ENCODE measurements around the gene CD300LG.

CD300LG gene

GRCh38 chr17:43816336-43817320 lies 30.3 kb upstream of the CD300LG start:
- no peak for DNase-seq (ENCODE audit: low spot score in 2 of 2)
- no peaks in the 10 kb centered on the region for H3K4me1 Mint-ChIP-seq
- H3K27ac Mint-ChIP-seq: no peak overlapping the region

GRCh38 chr17:43817826-43818225 lies 29.1 kb upstream of the CD300LG start:
- DNase-seq (ENCODE audit: low spot score in 2 of 2) (no peak), ATAC-seq (ENCODE audit: low read depth) (no peak)
- peaks cover 11% of the 10 kb centered on the region for H3K27me3 Mint-ChIP-seq
- H3K36me3 Mint-ChIP-seq: no peaks in the 10 kb centered on the region
- no peaks in the 10 kb centered on the region for H3K9me3 Mint-ChIP-seq
- H3K4me1 Mint-ChIP-seq: no peaks in the 10 kb centered on the region
- H3K4me3 Mint-ChIP-seq: no peak overlapping the region
- no peak overlapping the region for H3K27ac Mint-ChIP-seq

More at GRCh38 chr17:43816336-43817320, 30.3 kb upstream of the CD300LG start:
- no peak overlapping the region for H3K4me3 Mint-ChIP-seq
- no peaks in the 10 kb centered on the region for H3K36me3 Mint-ChIP-seq
- H3K27me3 Mint-ChIP-seq: peaks cover 14% of the 10 kb centered on the region
- H3K9me3 Mint-ChIP-seq: no peaks in the 10 kb centered on the region
- no peak for ATAC-seq (ENCODE audit: low read depth)

GRCh38 chr17:43818966-43819365 lies 28.0 kb upstream of the CD300LG start:
- H3K4me3 Mint-ChIP-seq: no peak overlapping the region

GRCh38 chr17:43820759-43821158 lies 26.2 kb upstream of the CD300LG start:
- Mint-ChIP-seq H3K4me3 (no peak overlapping the region), H3K27me3 (peaks cover 7% of the 10 kb centered on the region), H3K27ac (no peak overlapping the region), H3K36me3 (no peaks in the 10 kb centered on the region), H3K4me1 (no peaks in the 10 kb centered on the region), H3K9me3 (no peaks in the 10 kb centered on the region)
- no peak for DNase-seq (ENCODE audit: low spot score in 2 of 2)
- no peak for ATAC-seq (ENCODE audit: low read depth)

More at GRCh38 chr17:43818966-43819365, 28.0 kb upstream of the CD300LG start:
- no peak for ATAC-seq (ENCODE audit: low read depth)
- Mint-ChIP-seq H3K27ac (no peak overlapping the region), H3K36me3 (no peaks in the 10 kb centered on the region), H3K4me1 (no peaks in the 10 kb centered on the region), H3K27me3 (peaks cover 7% of the 10 kb centered on the region), H3K9me3 (no peaks in the 10 kb centered on the region)
- DNase-seq (ENCODE audit: low spot score in 2 of 2): no peak

GRCh38 chr17:43822570-43823190 lies 24.3 kb upstream of the CD300LG start:
- H3K4me1 Mint-ChIP-seq: no peaks in the 10 kb centered on the region
- ATAC-seq (ENCODE audit: low read depth) (no peak), DNase-seq (ENCODE audit: low spot score in 2 of 2) (no peak)
- no peaks in the 10 kb centered on the region for H3K36me3 Mint-ChIP-seq
- H3K4me3 Mint-ChIP-seq: no peak overlapping the region
- no peaks in the 10 kb centered on the region for H3K9me3 Mint-ChIP-seq
- H3K27ac Mint-ChIP-seq: no peak overlapping the region
- H3K27me3 Mint-ChIP-seq: peaks cover 4% of the 10 kb centered on the region

- no peaks in the 10 kb centered on the region for H3K36me3 Mint-ChIP-seq
- no peak overlapping the region for H3K4me3 Mint-ChIP-seq
- ATAC-seq (ENCODE audit: low read depth) (no peak), DNase-seq (ENCODE audit: low spot score in 2 of 2) (no peak)
- no peaks in the 10 kb centered on the region for H3K9me3 Mint-ChIP-seq
- H3K4me1 Mint-ChIP-seq: no peaks in the 10 kb centered on the region
- peaks cover 2% of the 10 kb centered on the region for H3K27me3 Mint-ChIP-seq
- H3K27ac Mint-ChIP-seq: no peak overlapping the region
Observed at GRCh38 chr17:43823350-43824084, 23.5 kb upstream of the CD300LG start.

GRCh38 chr17:43825567-43825966 lies 21.4 kb upstream of the CD300LG start:
- DNase-seq (ENCODE audit: low spot score in 2 of 2) (no peak), ATAC-seq (ENCODE audit: low read depth) (no peak)
- Mint-ChIP-seq H3K9me3 (no peaks in the 10 kb centered on the region), H3K4me1 (no peaks in the 10 kb centered on the region), H3K27ac (no peak overlapping the region), H3K27me3 (peaks cover 2% of the 10 kb centered on the region), H3K4me3 (no peak overlapping the region), H3K36me3 (no peaks in the 10 kb centered on the region)

GRCh38 chr17:43826206-43826605 lies 20.8 kb upstream of the CD300LG start:
- Mint-ChIP-seq H3K27ac (no peak overlapping the region), H3K27me3 (peaks cover 5% of the 10 kb centered on the region), H3K36me3 (no peaks in the 10 kb centered on the region), H3K4me1 (no peaks in the 10 kb centered on the region), H3K9me3 (no peaks in the 10 kb centered on the region), H3K4me3 (no peak overlapping the region)
- DNase-seq (ENCODE audit: low spot score in 2 of 2) (no peak), ATAC-seq (ENCODE audit: low read depth) (no peak)

- no peaks in the 10 kb centered on the region for H3K36me3 Mint-ChIP-seq
- no peak overlapping the region for H3K27ac Mint-ChIP-seq
- no peak overlapping the region for H3K4me3 Mint-ChIP-seq
- ATAC-seq (ENCODE audit: low read depth) (no peak), DNase-seq (ENCODE audit: low spot score in 2 of 2) (no peak)
- H3K27me3 Mint-ChIP-seq: peaks cover 11% of the 10 kb centered on the region
- H3K4me1 Mint-ChIP-seq: peaks cover 3% of the 10 kb centered on the region
- no peaks in the 10 kb centered on the region for H3K9me3 Mint-ChIP-seq
Observed at GRCh38 chr17:43827596-43827995, 19.4 kb upstream of the CD300LG start.

- H3K27ac Mint-ChIP-seq: no peak overlapping the region
- DNase-seq (ENCODE audit: low spot score in 2 of 2): no peak
- no peak overlapping the region for H3K4me3 Mint-ChIP-seq
- H3K9me3 Mint-ChIP-seq: no peaks in the 10 kb centered on the region
- peaks cover 9% of the 10 kb centered on the region for H3K4me1 Mint-ChIP-seq
- no peak for ATAC-seq (ENCODE audit: low read depth)
- H3K27me3 Mint-ChIP-seq: peaks cover 22% of the 10 kb centered on the region
- H3K36me3 Mint-ChIP-seq: no peaks in the 10 kb centered on the region
Observed at GRCh38 chr17:43829738-43830137, 17.2 kb upstream of the CD300LG start.

- H3K4me3 Mint-ChIP-seq: peak overlapping the region; percentile 24
- H3K4me1 Mint-ChIP-seq: peaks cover 9% of the 10 kb centered on the region
- ATAC-seq (ENCODE audit: low read depth) (peak; percentile 50), DNase-seq (ENCODE audit: low spot score in 2 of 2) (no peak)
- no peak overlapping the region for H3K27ac Mint-ChIP-seq
- peaks cover 22% of the 10 kb centered on the region for H3K27me3 Mint-ChIP-seq
- no peaks in the 10 kb centered on the region for H3K9me3 Mint-ChIP-seq
- H3K36me3 Mint-ChIP-seq: no peaks in the 10 kb centered on the region
Observed at GRCh38 chr17:43830510-43831140, 16.4 kb upstream of the CD300LG start.

- no peaks in the 10 kb centered on the region for H3K36me3 Mint-ChIP-seq
- ATAC-seq (ENCODE audit: low read depth): no peak
- peaks cover 22% of the 10 kb centered on the region for H3K27me3 Mint-ChIP-seq
- no peaks in the 10 kb centered on the region for H3K9me3 Mint-ChIP-seq
- H3K4me1 Mint-ChIP-seq: peaks cover 9% of the 10 kb centered on the region
- no peak overlapping the region for H3K27ac Mint-ChIP-seq
- peak overlapping the region; percentile 75 for H3K4me3 Mint-ChIP-seq
- no peak for DNase-seq (ENCODE audit: low spot score in 2 of 2)
Observed at GRCh38 chr17:43831633-43832032, 15.3 kb upstream of the CD300LG start.

GRCh38 chr17:43832168-43832975 lies 14.6 kb upstream of the CD300LG start:
- H3K4me1 Mint-ChIP-seq: peaks cover 9% of the 10 kb centered on the region
- peak overlapping the region; percentile 75 for H3K4me3 Mint-ChIP-seq
- ATAC-seq (ENCODE audit: low read depth): peak; percentile 35
- no peak for DNase-seq (ENCODE audit: low spot score in 2 of 2)
- H3K27me3 Mint-ChIP-seq: peaks cover 22% of the 10 kb centered on the region
- no peak overlapping the region for H3K27ac Mint-ChIP-seq
- no peaks in the 10 kb centered on the region for H3K36me3 Mint-ChIP-seq
- H3K9me3 Mint-ChIP-seq: no peaks in the 10 kb centered on the region
